ENCODE data around the gene WASHC3. TPM values are rescaled to one million over a fixed set of nuclear protein-coding genes. Genes with fewer than 3 reads are reported as not detected.
A peak's percentile ranks its signal among the peaks of the same experiment; 100 is the strongest.

Gene WASHC3
- total and polyA plus RNA-seq, 2 experiments from 2014 or later: 6.6 to 24.6 TPM

DNA sequence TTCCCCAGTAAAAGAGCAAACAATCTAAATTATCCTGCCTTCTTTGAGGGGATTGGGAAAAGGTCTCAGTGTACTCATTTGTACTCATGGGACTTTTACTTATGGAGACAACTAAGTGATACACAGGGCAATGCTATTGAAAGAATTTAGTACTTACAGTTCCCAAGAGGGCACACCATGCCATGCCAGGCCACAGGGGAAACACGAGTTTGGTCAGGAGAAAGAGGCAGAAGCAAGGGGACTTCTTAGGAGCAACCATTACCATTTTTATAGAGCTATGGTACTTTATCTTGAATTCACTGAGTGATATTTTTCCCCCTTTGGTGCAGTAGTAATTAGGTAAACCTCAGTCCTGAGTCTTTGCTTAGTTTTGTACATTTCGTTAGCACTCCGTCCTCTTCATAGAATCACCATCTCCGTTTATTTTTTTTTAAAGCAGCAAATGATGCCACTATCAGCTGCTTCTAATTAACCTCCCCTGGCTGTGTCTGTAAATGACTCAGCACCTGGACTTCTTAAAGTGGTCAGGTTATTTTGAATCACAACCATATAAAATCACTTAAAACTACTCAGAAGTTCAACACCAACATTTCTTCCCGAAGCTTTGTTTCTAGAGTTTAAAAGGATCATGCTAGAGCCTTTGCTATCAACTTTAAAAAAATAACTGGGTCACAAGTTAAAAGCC, 5.9 kb upstream of the WASHC3 start (continued):
- TF ChIP-seq ETS1 (IDR thresholded peaks at IDR 0.05) (no peak), STAT1 (IDR thresholded peaks at IDR 0.05; ENCODE audit: unreplicated experiment) (no peak), CTCF (conservative IDR thresholded peaks at IDR 0.05; ENCODE audit: low read depth in 2 of 2) (no peak), NANOG (IDR thresholded peaks at IDR 0.05; ENCODE audit: borderline replicate concordance) (no peak), JUNB (IDR thresholded peaks at IDR 0.05; ENCODE audit: unreplicated experiment) (no peak)

GRCh38 chr12:102064476-102064875, 2.7 kb upstream of the WASHC3 start:
- H3K27ac ChIP-seq (ENCODE audit: low read depth): no peak overlapping the region
- Mint-ChIP-seq H3K4me3 (no peak overlapping the region), H3K27me3 (ENCODE audit: insufficient read depth, low read depth, poor library complexity) (peaks cover 2% of the 10 kb centered on the region)

DNA sequence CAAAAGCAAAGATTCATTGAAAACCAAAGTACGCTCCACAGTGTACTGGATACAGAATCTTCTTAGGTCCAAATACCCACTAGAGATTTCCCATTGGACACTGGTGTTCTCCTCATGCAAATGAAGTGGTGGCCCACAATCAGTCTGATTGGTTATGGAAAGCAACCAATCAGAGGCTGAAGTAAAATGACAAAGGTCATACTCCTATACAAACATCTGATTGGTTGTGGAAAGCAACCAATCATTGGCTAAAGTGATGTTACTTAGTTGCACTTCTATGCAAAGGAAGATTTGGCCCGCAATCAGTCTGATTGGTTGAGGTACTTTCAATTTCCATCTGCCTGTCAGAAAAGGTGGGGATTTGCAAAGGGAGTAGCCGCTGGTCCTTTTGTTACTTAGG, 1.3 kb upstream of the WASHC3 start:
- Mint-ChIP-seq H3K27ac (no peak overlapping the region), H3K36me3 (ENCODE audit: low read depth) (no peaks in the 10 kb centered on the region), H3K4me1 (no peaks in the 10 kb centered on the region), H3K4me3 (no peak overlapping the region), H3K9me3 (no peaks in the 10 kb centered on the region), H3K27me3 (ENCODE audit: insufficient read depth, low read depth, poor library complexity) (peaks cover 2% of the 10 kb centered on the region)
- Histone ChIP-seq H3K79me2 (replicated peaks; ENCODE audit: insufficient read depth) (no peaks in the 10 kb centered on the region), H3F3A (replicated peaks; ENCODE audit: low read depth) (no peaks in the 10 kb centered on the region), H3K4me2 (no peak overlapping the region), H4K20me1 (replicated peaks; ENCODE audit: insufficient read depth) (no peaks in the 10 kb centered on the region), H3K4me3 (no peak overlapping the region), H3K36me3 (ENCODE audit: insufficient read depth) (no peaks in the 10 kb centered on the region), H3K9me2 (ENCODE audit: insufficient read depth) (0 out of 2 replicates have a peak, but pooled peaks cover 7% of the 10 kb centered on the region), H3K4me1 (ENCODE audit: insufficient read depth) (peaks cover 5% of the 10 kb centered on the region; the same call in 1 of the 2 replicates), H3K27ac (ENCODE audit: low read depth) (no peak overlapping the region), H2AFZ (peak overlapping the region; percentile 91), H3K27me3 (ENCODE audit: insufficient read depth) (no peaks in the 10 kb centered on the region)
- no peak for ATAC-seq
- peak; percentile 42 for DNase-seq (ENCODE audit: low spot score)
- TF ChIP-seq POLR2AphosphoS5 (IDR thresholded peaks at IDR 0.05; ENCODE audit: low read depth): no peak
- TF ChIP-seq CREB1 (CRISPR knock-in tag; IDR thresholded peaks at IDR 0.05; ENCODE audit: low read depth): no peak
- no peak for TF ChIP-seq STAT1 (IDR thresholded peaks at IDR 0.05; ENCODE audit: unreplicated experiment)
- TF ChIP-seq ETS1 (IDR thresholded peaks at IDR 0.05): no peak
- no peak for TF ChIP-seq JUNB (IDR thresholded peaks at IDR 0.05; ENCODE audit: unreplicated experiment)
- no peak for TF ChIP-seq ZNF114 (CRISPR knock-in tag; IDR thresholded peaks at IDR 0.05)
- TF ChIP-seq, protein P1, sequence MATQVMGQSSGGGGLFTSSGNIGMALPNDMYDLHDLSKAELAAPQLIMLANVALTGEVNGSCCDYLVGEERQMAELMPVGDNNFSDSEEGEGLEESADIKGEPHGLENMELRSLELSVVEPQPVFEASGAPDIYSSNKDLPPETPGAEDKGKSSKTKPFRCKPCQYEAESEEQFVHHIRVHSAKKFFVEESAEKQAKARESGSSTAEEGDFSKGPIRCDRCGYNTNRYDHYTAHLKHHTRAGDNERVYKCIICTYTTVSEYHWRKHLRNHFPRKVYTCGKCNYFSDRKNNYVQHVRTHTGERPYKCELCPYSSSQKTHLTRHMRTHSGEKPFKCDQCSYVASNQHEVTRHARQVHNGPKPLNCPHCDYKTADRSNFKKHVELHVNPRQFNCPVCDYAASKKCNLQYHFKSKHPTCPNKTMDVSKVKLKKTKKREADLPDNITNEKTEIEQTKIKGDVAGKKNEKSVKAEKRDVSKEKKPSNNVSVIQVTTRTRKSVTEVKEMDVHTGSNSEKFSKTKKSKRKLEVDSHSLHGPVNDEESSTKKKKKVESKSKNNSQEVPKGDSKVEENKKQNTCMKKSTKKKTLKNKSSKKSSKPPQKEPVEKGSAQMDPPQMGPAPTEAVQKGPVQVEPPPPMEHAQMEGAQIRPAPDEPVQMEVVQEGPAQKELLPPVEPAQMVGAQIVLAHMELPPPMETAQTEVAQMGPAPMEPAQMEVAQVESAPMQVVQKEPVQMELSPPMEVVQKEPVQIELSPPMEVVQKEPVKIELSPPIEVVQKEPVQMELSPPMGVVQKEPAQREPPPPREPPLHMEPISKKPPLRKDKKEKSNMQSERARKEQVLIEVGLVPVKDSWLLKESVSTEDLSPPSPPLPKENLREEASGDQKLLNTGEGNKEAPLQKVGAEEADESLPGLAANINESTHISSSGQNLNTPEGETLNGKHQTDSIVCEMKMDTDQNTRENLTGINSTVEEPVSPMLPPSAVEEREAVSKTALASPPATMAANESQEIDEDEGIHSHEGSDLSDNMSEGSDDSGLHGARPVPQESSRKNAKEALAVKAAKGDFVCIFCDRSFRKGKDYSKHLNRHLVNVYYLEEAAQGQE (IDR thresholded peaks at IDR 0.05; ENCODE audit: unreplicated experiment): no peak
- no peak for TF ChIP-seq ZNF331 (CRISPR knock-in tag; IDR thresholded peaks at IDR 0.05; ENCODE audit: low read depth)
- TF ChIP-seq EZH2 (IDR thresholded peaks at IDR 0.05; ENCODE audit: low read depth, unreplicated experiment): no peak
- TF ChIP-seq CTCF (conservative IDR thresholded peaks at IDR 0.05; ENCODE audit: low read depth in 2 of 2): no peak

More at GRCh38 chr12:102064476-102064875, 2.7 kb upstream of the WASHC3 start:
- no peaks in the 10 kb centered on the region for H4K20me1 ChIP-seq (replicated peaks; ENCODE audit: insufficient read depth)
- no peak for TF ChIP-seq ZNF331 (CRISPR knock-in tag; IDR thresholded peaks at IDR 0.05; ENCODE audit: low read depth)
- no peaks in the 10 kb centered on the region for H3K9me3 Mint-ChIP-seq
- no peaks in the 10 kb centered on the region for H3K36me3 ChIP-seq (ENCODE audit: insufficient read depth)
- H3K27ac Mint-ChIP-seq: no peak overlapping the region
- peaks cover 5% of the 10 kb centered on the region for H3K4me1 ChIP-seq (ENCODE audit: insufficient read depth)
- DNase-seq (ENCODE audit: low spot score): no peak
- H3F3A ChIP-seq (replicated peaks; ENCODE audit: low read depth): no peaks in the 10 kb centered on the region
- no peak overlapping the region for H2AFZ ChIP-seq
- ATAC-seq: no peak
- no peak overlapping the region for H3K4me2 ChIP-seq
- no peaks in the 10 kb centered on the region for H3K27me3 ChIP-seq (ENCODE audit: insufficient read depth)
- 0 out of 2 replicates have a peak, but pooled peaks cover 7% of the 10 kb centered on the region for H3K9me2 ChIP-seq (ENCODE audit: insufficient read depth)
- H3K79me2 ChIP-seq (replicated peaks; ENCODE audit: insufficient read depth): no peaks in the 10 kb centered on the region
- no peak overlapping the region for H3K4me3 ChIP-seq
- no peaks in the 10 kb centered on the region for H3K4me1 Mint-ChIP-seq
- H3K36me3 Mint-ChIP-seq (ENCODE audit: low read depth): no peaks in the 10 kb centered on the region
